Stimulated activated naive CD8-positive, alpha-beta T cell treated with anti-CD3 and anti-CD28 coated beads, Interleukin-15, Interleukin-2, amounts not matched to agents 100 ng/mL and 50 ng/mL, for 24 hours (primary cell): ENCODE data around the gene ECI2.
"Not testable (repeated sequence)": the region's sequence is repeated elsewhere in the genome, so short reads cannot be mapped to it uniquely, and the experiment has no call there.

Experiments
- H3K27ac Mint-ChIP-seq: one replicate; pipeline ENCODE4 v1.8.0; 2021; ENCODE audit warnings: mild to moderate bottlenecking, mixed read lengths
- H3K27me3 Mint-ChIP-seq: one replicate; pipeline ENCODE4 v1.8.0; 2021; ENCODE audit warnings: mixed read lengths
- H3K36me3 Mint-ChIP-seq: one replicate; pipeline ENCODE4 v1.8.0; 2021; ENCODE audit warnings: low read depth, mixed read lengths
- H3K4me1 Mint-ChIP-seq: one replicate; pipeline ENCODE4 v1.8.0; 2021; ENCODE audit warnings: low read depth, mixed read lengths
- H3K4me3 Mint-ChIP-seq: one replicate; pipeline ENCODE4 v1.8.0; 2021; ENCODE audit warnings: mild to moderate bottlenecking, mixed read lengths
- H3K9me3 Mint-ChIP-seq: one replicate; pipeline ENCODE4 v1.8.0; 2021; ENCODE audit warnings: mixed read lengths

The ECI2 gene

DNA sequence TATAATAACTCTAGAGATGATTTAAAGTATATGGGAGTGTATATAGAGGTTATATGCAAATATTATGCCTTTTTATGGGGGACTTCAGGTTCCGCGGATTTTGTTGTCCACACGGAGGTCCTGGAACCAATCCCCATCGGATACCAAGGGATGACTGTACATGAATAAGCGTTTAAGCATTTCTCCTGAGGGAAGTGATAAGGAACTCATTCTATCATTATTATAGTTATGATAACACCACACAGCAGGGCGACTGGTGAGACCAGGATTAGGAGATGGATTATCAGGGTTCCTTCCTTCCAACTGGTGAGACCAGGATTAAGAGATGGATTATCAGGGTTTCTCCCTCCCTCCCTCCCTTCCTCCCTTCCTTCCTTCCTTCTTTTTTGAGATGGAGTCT is 6.6 kb downstream of the ECI2 start:
- Mint-ChIP-seq H3K4me1 (peaks cover 13% of the 10 kb centered on the region), H3K4me3 (no peak overlapping the region), H3K36me3 (peaks cover 78% of the 10 kb centered on the region), H3K27ac (no peak overlapping the region), H3K27me3 (no peaks in the 10 kb centered on the region), H3K9me3 (no peaks in the 10 kb centered on the region)

- Mint-ChIP-seq H3K27ac (no peak overlapping the region), H3K9me3 (no peaks in the 10 kb centered on the region), H3K36me3 (peaks cover 73% of the 10 kb centered on the region), H3K4me1 (peaks cover 9% of the 10 kb centered on the region), H3K27me3 (no peaks in the 10 kb centered on the region), H3K4me3 (no peak overlapping the region)
These were observed 7.3 kb downstream of the ECI2 start for GRCh38 chr6:4128072-4128471.

DNA sequence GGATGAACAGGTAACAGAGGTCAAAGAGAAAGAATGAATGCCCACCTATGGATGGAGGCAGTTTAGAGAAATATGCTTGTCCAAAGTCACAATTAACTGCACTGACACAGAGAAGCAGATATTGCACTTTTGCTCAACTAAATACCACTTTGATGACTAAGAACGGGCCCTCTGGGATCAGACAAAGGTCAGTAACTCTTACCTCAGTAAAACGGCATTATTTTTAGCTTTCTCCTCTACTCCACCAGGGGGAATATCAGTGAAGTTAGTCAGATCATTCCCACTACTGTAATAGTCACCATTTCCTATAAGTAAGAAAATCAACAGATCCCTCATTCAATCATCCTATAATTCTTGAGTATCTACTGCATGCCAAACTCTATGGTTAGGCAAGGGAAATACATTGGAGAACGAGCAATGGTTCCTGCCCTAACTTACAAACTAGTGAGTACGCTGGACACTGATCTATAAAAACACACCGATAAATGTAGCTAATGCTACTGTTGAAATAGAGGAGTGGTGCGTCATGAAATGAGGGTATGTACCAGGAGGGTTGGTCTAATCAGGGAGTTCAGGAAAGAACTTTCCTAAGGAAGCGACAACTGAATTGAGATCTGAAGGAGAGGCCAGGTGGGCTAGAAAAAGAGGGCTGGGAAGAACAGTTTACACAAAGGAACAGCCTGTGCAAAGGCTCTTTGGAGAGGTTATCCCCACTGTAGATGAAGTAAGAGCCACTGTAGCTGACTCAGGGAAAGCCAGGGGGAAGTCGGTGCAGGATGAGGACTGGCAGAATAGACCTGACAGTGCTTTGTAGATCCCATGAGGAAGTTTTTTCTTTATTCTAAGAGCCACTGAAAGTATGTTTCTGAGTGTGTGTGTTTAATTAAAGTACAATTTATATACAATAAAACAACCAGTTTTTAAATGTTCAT is 9.2 kb downstream of the ECI2 start:
- Mint-ChIP-seq H3K36me3 (peaks cover 65% of the 10 kb centered on the region), H3K27ac (peak overlapping the region; percentile 22), H3K4me3 (no peak overlapping the region), H3K9me3 (no peaks in the 10 kb centered on the region), H3K27me3 (no peaks in the 10 kb centered on the region), H3K4me1 (peaks cover 9% of the 10 kb centered on the region)

- H3K27me3 Mint-ChIP-seq, result no peaks in the 10 kb centered on the region
- H3K4me1 Mint-ChIP-seq, result peaks cover 9% of the 10 kb centered on the region
- H3K27ac Mint-ChIP-seq, result no peak overlapping the region
- peaks cover 69% of the 10 kb centered on the region for H3K36me3 Mint-ChIP-seq
- no peak overlapping the region for H3K4me3 Mint-ChIP-seq
- H3K9me3 Mint-ChIP-seq, result no peaks in the 10 kb centered on the region
These were observed 9.9 kb downstream of the ECI2 start for GRCh38 chr6:4125500-4125899.

GRCh38 chr6:4124351-4124750 is 11.0 kb downstream of the ECI2 start:
- Mint-ChIP-seq H3K27me3 (no peaks in the 10 kb centered on the region), H3K27ac (no peak overlapping the region), H3K36me3 (peaks cover 65% of the 10 kb centered on the region), H3K4me1 (peaks cover 9% of the 10 kb centered on the region), H3K9me3 (no peaks in the 10 kb centered on the region), H3K4me3 (no peak overlapping the region)

GRCh38 chr6:4115741-4116140 is 19.6 kb downstream of the ECI2 start:
- Mint-ChIP-seq H3K27ac (no peak overlapping the region), H3K4me3 (no peak overlapping the region), H3K9me3 (peaks cover 17% of the 10 kb centered on the region), H3K27me3 (peaks cover 5% of the 10 kb centered on the region), H3K36me3 (peaks cover 56% of the 10 kb centered on the region), H3K4me1 (no peaks in the 10 kb centered on the region)

DNA sequence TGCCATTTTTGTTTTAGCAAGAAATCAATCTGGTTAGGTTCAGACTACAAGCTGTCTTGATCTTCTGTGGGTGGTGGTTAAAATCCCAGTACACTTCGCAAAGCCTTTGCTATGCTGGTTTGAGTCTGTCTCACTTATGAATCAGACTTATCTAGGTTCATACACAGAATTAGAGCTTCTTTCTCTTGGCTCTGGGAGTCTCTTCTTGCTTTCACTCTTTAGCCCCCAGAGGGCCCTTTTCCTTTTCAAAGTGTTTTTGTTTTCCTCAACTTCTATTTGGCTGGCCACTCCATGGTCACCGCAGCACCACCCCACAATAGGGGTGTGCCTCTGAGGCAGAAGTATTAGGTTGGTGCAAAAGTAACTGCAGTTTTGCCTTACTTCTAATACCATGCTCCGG is 21.3 kb downstream of the ECI2 start:
- peaks cover 5% of the 10 kb centered on the region for H3K27me3 Mint-ChIP-seq
- H3K9me3 Mint-ChIP-seq, result peaks cover 17% of the 10 kb centered on the region
- H3K4me1 Mint-ChIP-seq, result no peaks in the 10 kb centered on the region
- H3K4me3 Mint-ChIP-seq, result no peak overlapping the region
- no peak overlapping the region for H3K27ac Mint-ChIP-seq
- peaks cover 49% of the 10 kb centered on the region for H3K36me3 Mint-ChIP-seq

DNA sequence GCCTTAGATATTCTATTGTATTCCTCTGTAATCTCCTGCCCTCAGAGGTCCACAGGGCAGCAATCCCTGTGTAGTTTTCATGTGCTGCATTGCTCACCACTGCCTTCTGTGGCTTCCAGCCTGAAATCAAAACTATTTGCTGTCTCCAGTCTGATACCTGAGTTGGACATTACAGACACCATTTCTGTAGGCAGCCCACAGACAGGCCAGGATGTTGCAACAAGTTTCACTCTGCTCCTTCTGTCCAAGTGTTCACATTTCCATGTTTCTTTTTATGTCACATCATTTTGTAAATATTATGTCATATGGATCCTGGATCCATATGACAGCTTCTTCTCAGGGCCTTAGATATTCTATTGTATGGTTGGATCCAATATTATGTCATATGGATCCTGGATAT is 21.7 kb downstream of the ECI2 start:
- H3K4me3 Mint-ChIP-seq, result no peak overlapping the region
- H3K27ac Mint-ChIP-seq, result no peak overlapping the region
- peaks cover 48% of the 10 kb centered on the region for H3K36me3 Mint-ChIP-seq
- H3K27me3 Mint-ChIP-seq, result peaks cover 5% of the 10 kb centered on the region
- peaks cover 17% of the 10 kb centered on the region for H3K9me3 Mint-ChIP-seq
- H3K4me1 Mint-ChIP-seq, result no peaks in the 10 kb centered on the region

GRCh38 chr6:4112366-4112765 is 23.0 kb downstream of the ECI2 start:
- peaks cover 17% of the 10 kb centered on the region for H3K9me3 Mint-ChIP-seq
- H3K27me3 Mint-ChIP-seq, result peaks cover 5% of the 10 kb centered on the region
- H3K36me3 Mint-ChIP-seq, result peaks cover 39% of the 10 kb centered on the region
- H3K4me3 Mint-ChIP-seq, result no peak overlapping the region
- H3K27ac Mint-ChIP-seq, result no peak overlapping the region
- no peaks in the 10 kb centered on the region for H3K4me1 Mint-ChIP-seq

GRCh38 chr6:4109363-4109815 is 26.0 kb downstream of the ECI2 start:
- not testable (repeated sequence) for H3K27ac Mint-ChIP-seq, H3K27me3 Mint-ChIP-seq, H3K4me3 Mint-ChIP-seq, H3K4me1 Mint-ChIP-seq
- Mint-ChIP-seq H3K9me3 (peaks cover 17% of the 10 kb centered on the region), H3K36me3 (peaks cover 13% of the 10 kb centered on the region)

GRCh38 chr6:4108561-4109093 is 26.7 kb downstream of the ECI2 start:
- H3K4me3 Mint-ChIP-seq, result no peak overlapping the region
- H3K9me3 Mint-ChIP-seq, result peaks cover 13% of the 10 kb centered on the region
- H3K4me1 Mint-ChIP-seq, result no peaks in the 10 kb centered on the region
- H3K27me3 Mint-ChIP-seq, result peaks cover 5% of the 10 kb centered on the region
- H3K36me3 Mint-ChIP-seq, result peaks cover 6% of the 10 kb centered on the region
- H3K27ac Mint-ChIP-seq, result no peak overlapping the region

GRCh38 chr6:4107873-4108272 is 27.5 kb downstream of the ECI2 start:
- H3K4me3 Mint-ChIP-seq, result no peak overlapping the region
- peaks cover 5% of the 10 kb centered on the region for H3K27me3 Mint-ChIP-seq
- peaks cover 5% of the 10 kb centered on the region for H3K36me3 Mint-ChIP-seq
- no peaks in the 10 kb centered on the region for H3K4me1 Mint-ChIP-seq
- H3K9me3 Mint-ChIP-seq, result peaks cover 9% of the 10 kb centered on the region
- H3K27ac Mint-ChIP-seq, result no peak overlapping the region

DNA sequence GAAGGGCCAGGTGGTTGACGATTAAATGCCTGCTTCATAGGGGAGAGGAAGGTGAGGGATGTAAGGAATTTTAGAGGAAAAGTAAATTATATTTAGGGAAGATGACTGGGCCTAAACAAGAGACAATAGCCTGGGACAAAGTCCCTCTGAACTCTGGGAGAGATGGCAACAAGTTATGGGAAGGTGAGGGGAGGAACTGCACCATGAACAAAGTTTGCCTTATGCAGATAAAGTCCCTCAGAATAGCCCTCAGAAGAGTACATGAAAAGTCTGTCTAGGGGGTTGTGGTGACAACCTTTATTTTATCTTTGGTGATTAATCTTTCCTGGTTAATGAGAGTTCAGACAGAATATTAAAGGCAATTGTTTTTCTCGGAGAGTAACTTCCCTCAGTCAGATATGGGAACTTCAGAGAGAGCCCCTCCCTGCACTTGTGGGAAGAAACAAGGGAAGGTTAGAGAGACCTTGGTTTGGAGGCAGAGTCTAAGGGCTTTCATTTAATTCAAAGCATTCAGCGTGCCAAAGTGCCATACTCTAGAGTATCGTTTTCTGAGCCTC is 29.3 kb downstream of the ECI2 start:
- H3K9me3 Mint-ChIP-seq, result no peaks in the 10 kb centered on the region
- H3K4me1 Mint-ChIP-seq, result no peaks in the 10 kb centered on the region
- no peaks in the 10 kb centered on the region for H3K27me3 Mint-ChIP-seq
- H3K27ac Mint-ChIP-seq, result no peak overlapping the region
- H3K36me3 Mint-ChIP-seq, result no peaks in the 10 kb centered on the region
- no peak overlapping the region for H3K4me3 Mint-ChIP-seq

- no peak overlapping the region for H3K4me3 Mint-ChIP-seq
- H3K36me3 Mint-ChIP-seq, result no peaks in the 10 kb centered on the region
- H3K9me3 Mint-ChIP-seq, result no peaks in the 10 kb centered on the region
- H3K4me1 Mint-ChIP-seq, result no peaks in the 10 kb centered on the region
- H3K27me3 Mint-ChIP-seq, result no peaks in the 10 kb centered on the region
- H3K27ac Mint-ChIP-seq, result no peak overlapping the region
These were observed 31.4 kb downstream of the ECI2 start for GRCh38 chr6:4103929-4104328.

GRCh38 chr6:4102687-4103244 is 32.6 kb downstream of the ECI2 start:
- Mint-ChIP-seq H3K4me1 (no peaks in the 10 kb centered on the region), H3K9me3 (no peaks in the 10 kb centered on the region), H3K4me3 (no peak overlapping the region), H3K36me3 (no peaks in the 10 kb centered on the region), H3K27me3 (no peaks in the 10 kb centered on the region), H3K27ac (no peak overlapping the region)
